HG03095 (cell line): Measurements from ENCODE around the gene SLC32A1.

Source experiments
- ATAC-seq: cut with Tn5 transposase; IDR thresholded peaks from one replicate; pipeline ENCODE4 v1.9.1; 2021; ENCODE audit warnings: moderate library complexity; ENCODE audit not compliant: unreplicated experiment

The SLC32A1 gene

GRCh38 chr20:38751360-38751976, 27.2 kb downstream of the SLC32A1 start:
- no peak for ATAC-seq

GRCh38 chr20:38752029-38752428, 27.7 kb downstream of the SLC32A1 start:
- no peak for ATAC-seq

DNA sequence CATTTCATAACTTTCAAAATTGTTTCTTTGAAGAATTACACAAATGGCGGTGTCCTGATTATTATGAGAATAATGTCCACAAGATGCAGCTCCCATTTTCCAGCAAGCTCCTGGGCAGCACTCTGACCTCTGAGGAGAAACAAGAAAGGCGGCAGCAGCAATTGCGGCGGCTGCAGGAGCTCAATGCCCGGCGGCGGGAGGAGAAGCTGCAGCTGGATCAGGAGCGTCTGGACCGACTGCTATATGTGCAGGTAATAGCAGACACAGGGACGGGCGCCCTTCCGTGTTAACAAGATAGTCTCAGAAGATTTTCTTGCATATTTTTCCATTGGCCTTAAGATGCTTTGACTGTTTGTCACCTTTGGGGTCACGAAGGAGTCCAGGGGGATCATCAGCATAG, 30.6 kb downstream of the SLC32A1 start:
- no peak for ATAC-seq

DNA sequence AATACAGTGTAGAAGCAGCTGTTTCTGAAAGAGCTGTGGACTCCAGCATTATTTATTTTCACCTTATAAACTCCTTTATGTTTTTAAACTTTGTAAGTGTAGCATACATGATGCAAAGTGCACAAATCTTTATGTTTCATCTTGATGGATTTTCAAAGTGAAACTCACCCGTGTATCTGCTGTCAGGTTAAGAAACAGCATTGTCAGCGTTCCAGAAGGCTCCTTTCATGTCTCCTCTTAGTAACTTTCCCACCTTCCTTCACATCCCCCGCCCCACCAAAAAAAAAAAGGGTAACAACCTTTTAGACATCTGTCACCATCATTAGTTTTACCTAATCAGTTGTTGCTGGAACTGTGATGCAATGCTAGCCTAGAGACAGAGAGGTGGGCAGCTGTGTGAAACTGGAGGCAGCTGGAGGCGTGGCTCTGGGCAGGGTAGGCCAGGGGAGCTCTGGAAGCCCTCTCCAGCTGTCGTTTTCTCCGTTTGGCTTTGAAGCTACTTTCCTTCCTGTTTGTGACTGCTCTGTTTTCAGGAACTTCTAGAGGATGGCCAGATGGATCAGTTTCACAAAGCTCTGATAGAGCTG, 31.1 kb downstream of the SLC32A1 start:
- ATAC-seq = no peak

DNA sequence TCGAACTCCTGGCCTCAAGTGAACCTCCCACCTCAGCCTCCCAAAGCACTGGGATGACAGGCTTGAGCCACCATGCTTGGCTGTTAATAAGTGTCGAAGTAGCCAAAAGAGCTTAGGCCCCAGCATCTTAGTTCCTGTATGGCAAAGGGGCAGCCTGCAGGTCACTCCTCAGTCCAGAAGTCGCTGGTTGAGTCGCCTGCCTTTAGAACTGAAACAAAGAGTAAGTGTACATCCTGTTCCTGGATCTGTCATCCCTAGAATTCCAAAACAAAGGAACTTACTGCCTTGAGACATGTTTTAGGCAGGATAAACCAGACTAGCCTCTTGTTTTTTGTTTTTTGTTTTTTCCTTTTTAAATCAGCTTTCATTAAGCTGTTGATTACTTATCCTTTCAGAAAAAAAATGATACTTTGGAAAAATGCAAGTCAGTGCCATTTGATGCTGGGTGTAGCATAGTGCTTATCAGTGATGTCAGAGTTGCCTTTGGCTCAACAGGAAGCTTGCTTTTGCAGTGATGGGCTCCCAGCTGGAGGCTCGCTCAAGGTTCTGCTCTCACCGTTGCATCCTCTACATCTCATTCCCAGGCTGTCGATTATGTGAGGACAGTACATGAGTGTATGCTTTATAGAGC, 33.0 kb downstream of the SLC32A1 start:
- ATAC-seq = no peak

DNA sequence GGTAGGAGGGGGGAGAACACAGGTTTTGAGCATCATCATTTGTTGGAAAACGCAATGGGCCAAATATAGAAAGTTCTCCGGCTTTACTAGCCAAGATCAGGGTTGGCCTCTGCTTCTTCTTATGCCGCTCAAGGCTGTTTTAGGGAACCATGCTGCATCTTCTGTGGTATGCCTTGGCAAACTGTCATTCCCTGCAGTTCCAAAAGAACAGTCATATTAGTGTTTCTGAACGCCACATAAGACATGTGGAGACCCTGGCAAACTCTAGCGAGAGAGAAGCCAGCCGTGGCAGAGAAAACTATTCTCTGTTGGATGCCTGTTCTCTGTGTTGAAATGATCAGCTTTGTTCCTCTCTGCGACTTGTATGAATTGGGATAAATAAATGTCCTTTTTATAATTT, 34.8 kb downstream of the SLC32A1 start:
- no peak for ATAC-seq

DNA sequence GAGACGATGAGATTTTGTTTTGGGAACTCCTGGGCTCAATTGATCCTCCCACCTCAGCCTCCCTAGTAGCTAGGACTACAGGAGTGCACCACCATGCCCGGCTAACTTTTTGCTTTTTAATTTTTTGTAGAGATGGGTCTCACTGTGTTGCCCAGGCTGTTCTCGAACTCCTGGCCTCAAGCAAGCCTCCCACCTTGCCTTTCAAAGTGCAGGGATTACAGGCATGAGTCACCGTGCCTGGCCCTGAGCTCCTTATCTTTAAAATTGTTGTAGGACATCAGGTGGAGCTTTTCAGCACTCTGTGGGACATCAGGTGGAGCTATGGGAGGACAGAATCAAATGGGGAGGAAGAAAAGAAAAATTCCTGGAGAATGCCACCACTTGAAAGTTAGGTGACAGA, 36.7 kb downstream of the SLC32A1 start:
- no peak for ATAC-seq

- no peak for ATAC-seq
These were observed 37.9 kb downstream of the SLC32A1 start for GRCh38 chr20:38762174-38762573.

GRCh38 chr20:38763616-38764015, 39.3 kb downstream of the SLC32A1 start:
- ATAC-seq = no peak

DNA sequence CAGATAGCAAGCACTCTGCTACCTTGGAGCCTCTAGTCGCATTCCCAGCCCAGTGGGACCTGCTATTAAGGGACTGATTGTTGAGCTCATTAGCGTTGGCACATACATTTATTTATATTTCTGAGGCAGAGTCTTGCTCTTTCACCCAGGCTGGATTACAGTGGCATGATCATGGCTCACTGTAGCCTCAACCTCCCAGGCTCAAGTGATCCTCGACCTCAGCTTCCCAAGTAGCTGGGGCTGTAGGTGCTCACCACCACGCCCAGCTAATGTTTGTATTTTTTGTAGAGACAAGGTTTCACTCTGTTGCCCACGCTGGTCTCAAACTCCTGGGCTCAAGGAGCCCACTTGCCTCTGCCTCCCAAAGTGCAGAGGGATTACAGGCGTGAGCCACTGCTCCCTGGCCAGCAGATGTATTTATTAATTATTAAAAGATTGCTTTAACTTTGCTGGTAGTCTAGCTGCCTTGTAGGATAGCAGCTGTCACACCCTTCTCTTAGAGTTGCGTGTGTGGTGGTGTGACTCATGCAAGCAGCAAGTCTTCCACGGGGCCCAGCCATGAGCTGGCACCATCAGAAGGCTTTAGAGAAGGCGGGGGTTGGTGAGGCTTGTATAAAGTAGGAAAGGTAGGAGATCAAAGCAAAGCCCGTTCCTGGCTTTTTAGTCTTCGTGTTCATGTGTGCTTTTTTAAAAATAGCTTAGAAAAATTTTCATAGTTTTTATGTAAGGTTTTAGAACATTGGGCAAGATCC, 40.5 kb downstream of the SLC32A1 start:
- no peak for ATAC-seq

- no peak for ATAC-seq
These were observed 41.8 kb downstream of the SLC32A1 start for GRCh38 chr20:38766071-38766470.

DNA sequence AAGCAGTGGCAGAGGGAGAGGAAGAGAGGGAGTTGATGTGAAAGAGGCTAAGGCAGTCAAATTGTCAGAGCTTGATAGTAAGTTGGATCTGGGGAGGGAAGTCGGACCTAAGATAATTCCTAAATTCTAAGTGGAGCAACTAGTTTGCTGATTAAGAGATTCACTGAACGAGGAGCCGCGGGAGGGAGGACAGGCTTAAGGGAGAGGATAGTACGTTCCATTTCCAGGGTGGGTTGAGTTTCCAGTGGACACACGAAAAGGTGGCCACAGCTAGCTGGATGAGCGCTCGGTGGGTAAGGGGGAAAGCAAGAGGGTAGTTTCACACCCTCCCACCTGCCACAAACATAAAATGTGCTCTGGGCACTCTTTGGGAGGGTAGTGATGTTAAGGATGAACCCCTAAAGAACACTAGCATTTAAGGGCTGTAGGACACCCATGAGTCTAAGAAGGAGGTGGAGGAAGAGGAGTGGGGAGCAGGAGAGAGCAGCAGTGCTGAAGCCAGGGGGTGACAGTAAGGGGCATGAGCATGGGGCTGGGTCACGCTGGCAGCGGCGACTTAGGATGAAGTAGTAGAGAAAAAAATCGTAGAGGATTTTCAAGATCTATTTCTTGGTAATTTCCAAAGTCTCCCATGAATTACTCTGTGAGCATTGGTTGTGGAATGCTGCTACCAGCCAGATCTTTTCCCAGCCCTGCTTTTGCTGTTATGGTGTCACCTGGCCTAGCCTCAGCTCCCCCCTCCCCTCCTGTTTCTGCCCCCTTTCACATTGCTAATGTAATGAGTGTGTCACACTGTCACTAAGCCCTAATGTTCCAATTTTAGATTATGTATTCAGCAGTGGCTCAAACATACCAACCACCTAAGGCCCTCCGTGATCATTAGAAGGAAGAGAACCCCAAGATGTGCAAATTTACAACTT, 45.4 kb downstream of the SLC32A1 start:
- ATAC-seq = no peak

DNA sequence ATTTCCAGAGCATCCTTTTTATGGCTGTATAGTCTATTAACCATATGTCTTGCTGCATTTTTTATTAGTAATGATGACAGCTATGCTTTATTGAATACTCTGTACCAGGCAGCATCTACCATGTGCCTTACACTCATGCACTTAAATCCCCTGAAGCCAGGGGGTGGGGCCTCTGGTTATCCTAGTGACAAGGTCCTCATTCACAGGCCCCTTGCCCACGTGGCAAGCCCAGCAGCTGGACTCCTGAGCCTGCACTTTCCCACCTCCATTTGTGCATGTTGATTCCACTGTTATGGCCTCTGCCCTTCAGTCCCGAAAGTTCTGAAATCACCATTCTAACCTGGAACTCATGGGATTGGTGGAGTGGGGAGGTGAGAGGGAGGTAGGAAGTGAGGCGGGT, 46.3 kb downstream of the SLC32A1 start:
- no peak for ATAC-seq

DNA sequence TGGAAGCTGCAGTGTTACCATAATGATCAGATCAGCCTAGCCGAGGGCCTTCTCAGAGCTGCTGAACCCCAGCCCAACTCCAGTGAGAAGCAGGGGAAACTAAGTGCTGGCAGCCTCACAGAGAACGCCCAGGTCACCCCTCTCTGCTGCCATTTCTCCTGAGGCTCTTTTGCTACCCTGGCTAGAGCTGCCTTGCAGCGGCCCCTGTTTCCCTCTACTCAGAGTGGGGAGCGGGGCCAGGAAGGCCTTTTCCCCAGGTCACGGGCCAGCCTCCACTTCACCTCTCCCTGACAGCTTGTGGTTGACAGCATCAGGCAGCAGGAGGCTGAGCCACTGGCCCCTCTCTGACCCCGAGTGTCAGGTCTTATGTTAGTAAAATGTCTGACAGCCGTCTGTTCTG, 46.7 kb downstream of the SLC32A1 start:
- no peak for ATAC-seq

DNA sequence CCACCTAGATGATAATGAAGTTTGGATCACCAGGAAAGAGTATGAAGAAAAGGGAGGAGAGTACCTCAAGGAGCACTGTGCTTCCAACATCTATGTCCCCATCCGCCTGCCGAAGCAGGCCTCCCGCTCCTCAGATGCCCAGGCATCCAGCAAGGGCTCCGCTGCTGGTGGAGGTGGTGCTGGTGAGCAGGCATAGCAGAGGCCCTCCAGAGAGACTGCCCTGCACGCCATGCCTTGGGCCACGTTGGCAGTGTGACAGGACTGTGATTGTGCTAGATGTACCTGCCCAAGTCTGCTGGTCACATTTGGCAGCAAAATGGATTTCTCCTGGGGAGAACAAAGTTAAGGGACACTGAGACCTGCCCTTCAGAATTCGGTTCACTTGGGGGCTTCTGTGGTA, 47.3 kb downstream of the SLC32A1 start:
- no peak for ATAC-seq

- ATAC-seq = no peak
These were observed 49.9 kb downstream of the SLC32A1 start for GRCh38 chr20:38774167-38774566.

- ATAC-seq = no peak
These were observed 52.1 kb downstream of the SLC32A1 start for GRCh38 chr20:38776363-38776762.
